Left lung (tissue), 10 donors: Measurements from ENCODE around the gene ACO2. TPM values are rescaled to one million over a fixed set of nuclear protein-coding genes. Genes with fewer than 3 reads are reported as not detected.

Experiments
- ATAC-seq: fragments of 200-7000 bp; cut with Tn5 transposase; one replicate; pipeline ENCODE4 v1.9.1; 2020; ENCODE audit warnings: moderate library complexity
- DNase-seq, 4 donors: peaks; one replicate each; pipeline ENCODE4 v3.0.0-alpha.2; 2013 to 2020
- H3K27ac ChIP-seq, 2 donors: fragments of 200-600 bp; sonication (generic) in 1 of 2; one replicate each; pipeline versions ENCODE4 v1.5.0 to v1.8.0; 2020 to 2021
- H3K27me3 ChIP-seq, 2 donors: fragments of 200-600 bp; sonication (generic) in 1 of 2; one replicate each; pipeline versions ENCODE4 v1.5.0 to v1.8.0; 2020 to 2021
- H3K36me3 ChIP-seq, 2 donors: fragments of 200-600 bp; sonication (generic) in 1 of 2; one replicate each; pipeline versions ENCODE4 v1.5.0 to v1.8.0; 2020 to 2021
- H3K4me1 ChIP-seq, 2 donors: fragments of 200-600 bp; one replicate each; pipeline ENCODE4 v1.8.0; 2021
- H3K4me3 ChIP-seq, 2 donors: fragments of 200-600 bp; sonication (generic) in 1 of 2; one replicate each; pipeline versions ENCODE4 v1.5.0 to v1.8.0; 2020 to 2021; ENCODE audit warnings: mild to moderate bottlenecking in 1 of 2
- H3K9me3 ChIP-seq, 2 donors: fragments of 200-600 bp; sonication (generic) in 1 of 2; one replicate each; pipeline versions ENCODE4 v1.5.0 to v1.8.0; 2020 to 2021
- intact Hi-C, 2 donors: fragments of 100-400 bp; cut with DNase I; formaldehyde crosslinking; loops; one replicate each; pipeline versions ENCODE4 v1.11.2 to v1.14.2; 2022
- polyA plus RNA-seq, 6 donors: library from polyadenylated mRNA; unstranded; fragments of 120-200 nt; gene quantifications; one replicate each; pipeline ENCODE4 v1.2.1, GENCODE V29; 2013; ENCODE audit not compliant: insufficient read length in 6 of 6
- total RNA-seq, 2 donors: library from RNA; stranded (reverse); fragmentation: NEBNext Ultra II Directional; extraction: Animal tissue kit (Norgen Biotek cat#: 25700); gene quantifications; one replicate each; pipeline ENCODE4 v1.2.1, GENCODE V29; 2021
- TF ChIP-seq, protein P1 (sequence below), 2 donors: fragments of 200-600 bp; sonication (generic) in 1 of 2; IDR thresholded peaks; one replicate each; pipeline versions ENCODE4 v1.5.0 to v1.8.0; 2021; ENCODE audit warnings: antibody characterized with exemption in 2 of 2
- donor health status: DM: no; HTN: yes; CAD: no.
- donor health status: DM: no; HTN: no; CAD: no.

Gene ACO2
- total and polyA plus RNA-seq, 8 donors, result 51.0 to 91.8 (median 59.4) TPM

GRCh38 chr22:41516462-41516861 is 47.5 kb downstream of the ACO2 start:
- H3K36me3 ChIP-seq, result peaks cover 0 to 90% of the 10 kb centered on the region in 2 donors
- intact Hi-C loops, result loop anchor here in 1 of 2 donors (5.0 kb wide), 1 partner anchor 114 kb away; no protein-coding TSS in a partner anchor

DNA sequence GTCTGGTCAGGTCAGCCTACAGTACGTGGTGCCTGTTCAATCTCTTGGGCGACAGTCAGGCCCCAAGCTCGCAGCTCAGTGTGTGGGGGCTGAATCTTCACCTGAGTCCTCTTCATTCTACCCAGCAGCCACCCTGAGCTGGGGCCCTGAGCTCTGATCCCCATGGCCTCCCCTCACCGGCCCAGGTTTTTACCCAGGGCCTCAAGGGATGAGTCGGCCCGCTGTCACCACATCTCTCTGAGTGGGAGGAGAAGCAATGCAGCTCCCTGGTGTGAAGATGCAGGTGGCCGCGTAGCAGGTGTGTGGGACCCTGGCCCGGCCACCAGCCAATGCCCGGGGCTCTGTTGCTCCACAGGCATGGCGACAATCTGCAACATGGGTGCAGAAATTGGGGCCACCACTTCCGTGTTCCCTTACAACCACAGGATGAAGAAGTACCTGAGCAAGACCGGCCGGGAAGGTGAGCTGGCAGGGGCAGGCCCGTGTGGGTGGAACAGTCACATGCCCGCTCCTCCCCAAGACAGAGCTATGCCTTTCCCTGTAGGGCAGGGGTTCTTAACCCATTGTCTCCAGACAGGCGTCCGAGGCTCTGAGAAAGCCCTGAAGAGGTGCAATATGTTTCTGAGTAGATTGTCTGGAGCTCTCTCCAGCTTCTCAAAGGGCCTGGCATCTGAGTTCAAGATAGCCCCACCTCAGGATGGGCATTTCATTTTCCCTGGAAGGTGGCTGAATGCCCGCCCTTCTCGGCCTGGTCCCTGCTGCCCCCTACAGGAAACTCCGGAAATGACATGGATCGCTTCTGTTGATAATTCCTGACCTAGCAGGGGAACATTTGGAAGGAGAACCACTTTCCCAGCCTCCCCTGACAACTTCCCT is 48.5 kb downstream of the ACO2 start:
- peak in 2 of 4 donors; percentile 63 to 66 for DNase-seq
- peaks cover 4 to 6% of the 10 kb centered on the region in 2 donors for H3K4me1 ChIP-seq
- no peak overlapping the region for H3K27ac ChIP-seq
- intact Hi-C loops, result loop anchor here in 1 of 2 donors (5.0 kb wide), 1 partner anchor 115 kb away; no protein-coding TSS in a partner anchor
- no peaks in the 10 kb centered on the region for H3K27me3 ChIP-seq
- H3K4me3 ChIP-seq, result no peak overlapping the region
- H3K9me3 ChIP-seq, result no peaks in the 10 kb centered on the region
- peaks cover 0 to 85% of the 10 kb centered on the region in 2 donors for H3K36me3 ChIP-seq
- TF ChIP-seq, protein P1, sequence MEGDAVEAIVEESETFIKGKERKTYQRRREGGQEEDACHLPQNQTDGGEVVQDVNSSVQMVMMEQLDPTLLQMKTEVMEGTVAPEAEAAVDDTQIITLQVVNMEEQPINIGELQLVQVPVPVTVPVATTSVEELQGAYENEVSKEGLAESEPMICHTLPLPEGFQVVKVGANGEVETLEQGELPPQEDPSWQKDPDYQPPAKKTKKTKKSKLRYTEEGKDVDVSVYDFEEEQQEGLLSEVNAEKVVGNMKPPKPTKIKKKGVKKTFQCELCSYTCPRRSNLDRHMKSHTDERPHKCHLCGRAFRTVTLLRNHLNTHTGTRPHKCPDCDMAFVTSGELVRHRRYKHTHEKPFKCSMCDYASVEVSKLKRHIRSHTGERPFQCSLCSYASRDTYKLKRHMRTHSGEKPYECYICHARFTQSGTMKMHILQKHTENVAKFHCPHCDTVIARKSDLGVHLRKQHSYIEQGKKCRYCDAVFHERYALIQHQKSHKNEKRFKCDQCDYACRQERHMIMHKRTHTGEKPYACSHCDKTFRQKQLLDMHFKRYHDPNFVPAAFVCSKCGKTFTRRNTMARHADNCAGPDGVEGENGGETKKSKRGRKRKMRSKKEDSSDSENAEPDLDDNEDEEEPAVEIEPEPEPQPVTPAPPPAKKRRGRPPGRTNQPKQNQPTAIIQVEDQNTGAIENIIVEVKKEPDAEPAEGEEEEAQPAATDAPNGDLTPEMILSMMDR (IDR thresholded peaks at IDR 0.05), result peak; percentile 72 to 79
- ATAC-seq, result peak; percentile 86

More at GRCh38 chr22:41516462-41516861, 47.5 kb downstream of the ACO2 start:
- H3K27me3 ChIP-seq, result no peaks in the 10 kb centered on the region
- ATAC-seq (no peak), DNase-seq (no peak)
- H3K27ac ChIP-seq, result no peak overlapping the region
- no peak overlapping the region for H3K4me3 ChIP-seq
- H3K9me3 ChIP-seq, result no peaks in the 10 kb centered on the region
- H3K4me1 ChIP-seq, result peaks cover 4 to 6% of the 10 kb centered on the region in 2 donors
- TF ChIP-seq, protein P1 (IDR thresholded peaks at IDR 0.05), result no peak

DNA sequence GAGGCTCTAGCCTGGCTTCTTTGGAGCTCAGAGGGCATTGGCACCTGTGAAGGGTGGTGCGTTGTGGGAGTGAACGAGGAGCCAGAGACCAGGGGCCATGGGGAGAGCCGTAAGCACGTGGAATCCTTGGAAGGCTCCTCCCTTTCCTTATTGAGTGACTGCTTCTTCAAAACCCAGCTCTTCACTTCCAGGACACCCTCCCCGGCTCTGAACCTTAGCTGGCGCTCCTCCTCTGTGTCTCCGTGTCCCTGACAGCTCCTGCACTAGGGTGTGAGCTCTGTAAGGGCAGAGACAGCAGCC is 49.1 kb downstream of the ACO2 start:
- Histone ChIP-seq H3K4me1 (peaks cover under 1 to 6% of the 10 kb centered on the region in 2 donors), H3K9me3 (no peaks in the 10 kb centered on the region), H3K36me3 (peaks cover 0 to 85% of the 10 kb centered on the region in 2 donors), H3K4me3 (no peak overlapping the region), H3K27me3 (no peaks in the 10 kb centered on the region), H3K27ac (no peak overlapping the region)
- intact Hi-C loops, result loop anchor here in 1 of 2 donors (5.0 kb wide), 1 partner anchor 116 kb away; no protein-coding TSS in a partner anchor
- ATAC-seq (no peak), DNase-seq (no peak)
- TF ChIP-seq, protein P1 (IDR thresholded peaks at IDR 0.05), result no peak

GRCh38 chr22:41521126-41521525 is 52.2 kb downstream of the ACO2 start:
- ATAC-seq, result no peak
- Histone ChIP-seq H3K36me3 (peaks cover 0 to 85% of the 10 kb centered on the region in 2 donors), H3K4me1 (peaks cover 11 to 27% of the 10 kb centered on the region in 2 donors), H3K27me3 (no peaks in the 10 kb centered on the region), H3K4me3 (no peak overlapping the region), H3K27ac (no peak overlapping the region), H3K9me3 (no peaks in the 10 kb centered on the region)
- intact Hi-C loops, result loop anchor here in 1 of 2 donors (10.0 kb wide), 1 partner anchor 116 kb away; no protein-coding TSS in a partner anchor
- no peak for DNase-seq
- TF ChIP-seq, protein P1 (IDR thresholded peaks at IDR 0.05), result no peak

DNA sequence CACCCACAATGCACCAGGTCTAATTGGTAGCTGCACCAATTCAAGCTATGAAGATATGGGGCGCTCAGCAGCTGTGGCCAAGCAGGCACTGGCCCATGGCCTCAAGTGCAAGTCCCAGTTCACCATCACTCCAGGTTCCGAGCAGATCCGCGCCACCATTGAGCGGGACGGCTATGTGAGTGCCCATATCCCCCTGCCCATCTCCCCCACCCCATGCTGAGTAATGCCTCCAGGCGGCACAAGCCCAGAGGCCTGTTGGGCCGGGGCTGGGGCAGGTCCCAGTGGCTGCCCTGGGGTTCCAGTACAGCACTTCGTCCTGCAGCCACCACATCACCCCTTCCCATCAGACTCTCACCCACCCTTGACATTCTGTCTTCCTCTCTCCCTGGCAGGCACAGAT is 53.9 kb downstream of the ACO2 start:
- H3K27me3 ChIP-seq, result no peaks in the 10 kb centered on the region
- H3K36me3 ChIP-seq, result peaks cover 0 to 87% of the 10 kb centered on the region in 2 donors
- TF ChIP-seq, protein P1 (IDR thresholded peaks at IDR 0.05), result no peak
- H3K27ac ChIP-seq, result peak overlapping the region in 1 of 2 donors; percentile 33
- H3K4me1 ChIP-seq, result peaks cover 11 to 21% of the 10 kb centered on the region in 2 donors
- DNase-seq, result no peak
- intact Hi-C loops, result loop anchor here in 1 of 2 donors (10.0 kb wide), 1 partner anchor 118 kb away; no protein-coding TSS in a partner anchor
- no peak overlapping the region for H3K4me3 ChIP-seq
- no peaks in the 10 kb centered on the region for H3K9me3 ChIP-seq
- no peak for ATAC-seq
